Keratinocyte (primary cell): ENCODE measurements around the gene IRF4.

Source experiments
- EZH2 ChIP-seq: IDR thresholded peaks from one replicate; pipeline ENCODE4 v1.6.1; 2012; ENCODE audit warnings: inconsistent platforms, mild to moderate bottlenecking, low read length, moderate library complexity
- TF ChIP-seq, protein P1 (sequence below), 3 experiments: IDR thresholded peaks in 1 of 3; conservative IDR thresholded peaks in 1 of 3; optimal IDR thresholded peaks in 1 of 3; 2 replicates in 2 of 3; 3 replicates in 1 of 3; pipeline versions ENCODE3 to v1.5.1; 2011; ENCODE audit warnings: low read length in 3 of 3, mild to moderate bottlenecking in 3 of 3, moderate library complexity in 2 of 3, control low read depth in 1 of 3, inconsistent platforms in 1 of 3; ENCODE audit not compliant: insufficient read depth in 2 of 3; ENCODE audit errors: extremely low read depth in 1 of 3

- TF ChIP-seq, protein P1, sequence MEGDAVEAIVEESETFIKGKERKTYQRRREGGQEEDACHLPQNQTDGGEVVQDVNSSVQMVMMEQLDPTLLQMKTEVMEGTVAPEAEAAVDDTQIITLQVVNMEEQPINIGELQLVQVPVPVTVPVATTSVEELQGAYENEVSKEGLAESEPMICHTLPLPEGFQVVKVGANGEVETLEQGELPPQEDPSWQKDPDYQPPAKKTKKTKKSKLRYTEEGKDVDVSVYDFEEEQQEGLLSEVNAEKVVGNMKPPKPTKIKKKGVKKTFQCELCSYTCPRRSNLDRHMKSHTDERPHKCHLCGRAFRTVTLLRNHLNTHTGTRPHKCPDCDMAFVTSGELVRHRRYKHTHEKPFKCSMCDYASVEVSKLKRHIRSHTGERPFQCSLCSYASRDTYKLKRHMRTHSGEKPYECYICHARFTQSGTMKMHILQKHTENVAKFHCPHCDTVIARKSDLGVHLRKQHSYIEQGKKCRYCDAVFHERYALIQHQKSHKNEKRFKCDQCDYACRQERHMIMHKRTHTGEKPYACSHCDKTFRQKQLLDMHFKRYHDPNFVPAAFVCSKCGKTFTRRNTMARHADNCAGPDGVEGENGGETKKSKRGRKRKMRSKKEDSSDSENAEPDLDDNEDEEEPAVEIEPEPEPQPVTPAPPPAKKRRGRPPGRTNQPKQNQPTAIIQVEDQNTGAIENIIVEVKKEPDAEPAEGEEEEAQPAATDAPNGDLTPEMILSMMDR (optimal IDR thresholded peaks at IDR 0.05 in 1 of 3, IDR thresholded peaks at IDR 0.05 in 1 of 3, conservative IDR thresholded peaks at IDR 0.05 in 1 of 3; ENCODE audit: extremely low read depth in 1 of 3, insufficient read depth in 2 of 3, low read length in 3 of 3), result no peak
- TF ChIP-seq EZH2, result no peak
Observed at GRCh38 chr6:454148-454991, 62.8 kb downstream of the IRF4 start.
